Activated effector memory CD4-positive, alpha-beta T cell treated with Interleukin-2 at 50 U/mL for 16 hours (primary cell): ENCODE data around the gene DENND10.
"Not testable (repeated sequence)": the region's sequence is repeated elsewhere in the genome, so short reads cannot be mapped to it uniquely, and the experiment has no call there.

Experiments used
- DNase-seq: peaks from one replicate; pipeline ENCODE4 v3.0.0-alpha.2; 2020

Gene DENND10

DNA sequence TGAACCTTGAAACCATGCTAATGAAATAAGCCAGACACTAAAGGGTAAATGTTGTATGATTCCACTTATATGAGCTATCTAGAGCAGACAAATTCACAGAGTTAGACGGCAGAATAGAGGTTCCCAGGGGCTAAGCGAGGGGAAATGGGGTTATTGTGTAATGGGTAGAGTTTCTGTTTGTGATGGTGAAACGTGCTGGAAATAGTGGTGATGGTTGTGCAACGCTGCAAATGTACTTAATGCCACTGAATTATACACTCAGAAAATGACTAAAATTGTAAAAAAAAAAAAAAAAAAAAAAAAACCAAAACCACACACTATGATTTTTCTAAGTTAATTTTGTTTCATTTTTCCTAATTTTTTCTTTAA lies 31.6 kb downstream of the DENND10 start:
- DNase-seq = no peak

GRCh38 chr10:119136084-119136483 lies 32.2 kb downstream of the DENND10 start:
- DNase-seq = no peak

GRCh38 chr10:119137878-119138277 lies 34.0 kb downstream of the DENND10 start:
- not testable (repeated sequence) for DNase-seq

- DNase-seq = no peak
These were observed 34.7 kb downstream of the DENND10 start for GRCh38 chr10:119138346-119139306.

- DNase-seq = peak; percentile 34
These were observed 35.7 kb downstream of the DENND10 start for GRCh38 chr10:119139464-119140067.

GRCh38 chr10:119140603-119141245 lies 36.8 kb downstream of the DENND10 start:
- DNase-seq = no peak

DNA sequence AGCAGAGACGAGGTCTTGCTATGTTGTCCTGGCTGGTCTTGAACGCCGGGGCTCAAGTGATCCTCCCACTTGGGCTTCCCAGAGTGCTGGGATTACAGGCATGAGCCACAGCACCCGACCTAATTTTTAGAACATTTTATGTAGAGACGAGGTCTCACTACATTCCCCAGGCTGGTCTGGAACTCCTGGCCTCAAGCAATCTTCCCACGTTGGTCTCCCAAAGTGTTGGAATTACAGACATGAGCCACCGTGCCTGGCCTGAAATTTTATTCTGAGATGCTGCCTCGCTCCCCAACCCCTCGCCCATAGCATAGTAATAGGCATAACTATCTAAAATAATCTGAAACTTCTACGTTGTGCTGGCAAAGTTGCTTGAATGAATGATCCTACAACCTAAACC lies 39.7 kb downstream of the DENND10 start:
- DNase-seq = no peak

DNA sequence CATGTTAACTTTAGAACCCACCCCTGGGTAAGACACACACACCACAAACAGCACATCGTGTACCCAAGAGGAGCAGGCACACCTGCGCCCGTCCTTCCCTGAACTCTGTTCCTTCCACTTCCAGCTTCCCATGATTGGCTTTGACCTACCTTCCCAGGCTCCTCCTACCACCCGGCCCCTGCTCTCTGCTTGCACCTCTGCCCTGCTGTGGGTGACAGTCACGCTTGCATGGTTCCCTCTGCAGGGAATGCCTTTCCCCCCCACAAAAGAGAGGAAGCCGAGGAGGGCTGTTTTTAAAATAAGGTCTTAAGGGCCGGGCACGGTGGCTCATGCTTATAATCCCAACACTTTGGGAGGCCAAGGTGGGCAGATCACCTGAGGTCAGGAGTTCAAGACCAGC lies 45.2 kb downstream of the DENND10 start:
- no peak for DNase-seq

GRCh38 chr10:119149729-119150128 lies 45.8 kb downstream of the DENND10 start:
- no peak for DNase-seq

GRCh38 chr10:119151601-119152000 lies 47.7 kb downstream of the DENND10 start:
- DNase-seq = not testable (repeated sequence)

DNA sequence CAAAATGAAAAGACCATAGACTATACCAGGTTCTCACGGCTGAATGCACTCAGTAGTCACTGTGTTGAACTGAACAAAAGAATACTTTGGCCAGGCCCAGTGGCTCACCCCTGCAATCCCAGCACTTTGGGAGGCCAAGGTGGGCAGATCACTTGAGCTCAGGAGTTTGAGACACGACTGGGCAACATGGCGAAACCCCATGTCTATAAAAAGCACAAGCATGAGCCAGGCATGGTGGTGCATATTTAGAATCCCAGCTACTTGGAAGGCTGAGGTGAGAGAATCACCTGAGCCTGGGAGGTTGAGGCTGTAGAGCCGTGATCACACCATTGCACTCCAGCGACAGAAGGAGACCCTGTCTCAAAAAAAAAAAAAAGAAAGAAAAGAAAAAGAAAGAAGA lies 49.1 kb downstream of the DENND10 start:
- DNase-seq = no peak

- no peak for DNase-seq
These were observed 49.7 kb downstream of the DENND10 start for GRCh38 chr10:119153661-119154060.

DNA sequence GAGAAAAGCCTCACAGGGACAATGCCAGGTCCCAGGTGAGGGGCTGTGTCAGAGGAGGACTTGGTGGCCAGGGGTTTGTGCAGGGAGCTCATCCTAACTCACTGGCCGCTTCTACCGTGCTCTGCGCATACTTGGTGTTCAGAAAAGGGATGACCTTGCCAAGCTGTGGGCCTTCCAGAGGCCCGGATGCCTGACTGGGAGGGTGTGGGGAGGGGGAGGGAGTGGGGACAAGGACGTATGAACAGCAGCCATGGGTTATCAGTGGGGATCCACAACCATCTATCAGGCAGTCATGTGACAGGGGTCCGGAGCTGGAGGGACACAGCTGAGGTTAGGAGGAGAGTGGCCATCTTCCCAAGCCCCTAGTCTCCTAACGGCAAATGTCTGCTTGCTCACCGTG lies 55.4 kb downstream of the DENND10 start:
- DNase-seq = no peak

GRCh38 chr10:119161680-119162451 lies 58.0 kb downstream of the DENND10 start:
- no peak for DNase-seq

DNA sequence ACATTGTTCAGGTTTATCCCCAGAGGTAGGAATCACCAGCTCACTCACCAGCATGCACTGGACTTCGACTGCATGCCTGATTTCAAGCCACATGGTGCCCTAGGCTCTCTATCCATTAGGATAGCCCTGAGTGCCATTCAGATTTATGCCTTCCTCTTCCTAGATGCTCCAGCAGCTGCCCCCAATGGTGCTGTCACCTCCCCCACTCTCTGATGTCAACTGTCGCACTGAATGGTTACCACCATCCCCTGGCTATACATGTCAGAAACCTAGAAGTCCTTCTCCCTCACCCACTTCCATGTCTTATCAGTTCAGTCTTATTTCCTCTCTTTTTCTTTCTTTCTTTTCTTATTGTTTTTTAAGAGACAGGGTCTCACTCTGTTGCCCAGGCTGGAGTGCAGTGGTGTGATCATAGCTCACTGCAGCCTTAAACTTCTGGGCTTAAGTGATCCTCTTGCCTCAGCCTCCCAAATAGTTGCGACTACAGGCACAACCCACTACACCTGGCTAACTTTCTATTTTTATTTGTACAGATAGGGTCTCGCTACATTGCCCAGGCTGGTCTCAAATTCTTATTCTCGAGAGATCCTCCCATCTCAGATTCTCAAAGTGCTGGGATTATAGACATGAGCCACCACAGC lies 58.7 kb downstream of the DENND10 start:
- no peak for DNase-seq

- peak; percentile 79 for DNase-seq
These were observed 61.5 kb downstream of the DENND10 start, which contains the start of gene SFXN4 for GRCh38 chr10:119165171-119166117. SFXN4 (minus strand) TSS chr10:119165714; CDS start chr10:119165647, 67 bp downstream.

DNA sequence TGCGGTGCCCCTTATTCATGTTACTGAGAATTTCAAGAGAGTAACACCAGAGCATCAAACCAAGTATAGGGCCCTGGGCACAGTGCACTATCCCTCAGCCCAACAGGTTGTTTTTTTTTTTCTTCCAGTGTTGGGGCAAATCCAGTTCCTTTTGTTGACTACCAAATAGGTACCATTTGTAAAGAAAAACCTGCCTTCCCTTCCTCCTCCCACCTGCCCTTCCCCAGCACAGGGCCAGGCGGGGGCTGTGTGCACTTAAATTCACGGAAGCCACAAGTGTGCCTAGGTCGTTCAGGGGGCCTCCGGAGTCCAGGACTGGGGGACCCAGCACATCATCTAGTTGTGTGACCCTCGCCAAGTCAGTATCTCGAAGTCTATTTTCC lies 62.2 kb downstream of the DENND10 start:
- DNase-seq = no peak

- DNase-seq = no peak
These were observed 62.7 kb downstream of the DENND10 start for GRCh38 chr10:119166564-119166963.

- DNase-seq = no peak
These were observed 63.1 kb downstream of the DENND10 start for GRCh38 chr10:119167041-119167440.

GRCh38 chr10:119174109-119174508 lies 70.2 kb downstream of the DENND10 start:
- DNase-seq = no peak

GRCh38 chr10:119176166-119176565 lies 72.3 kb downstream of the DENND10 start:
- DNase-seq = no peak
